Epidermal melanocyte (primary cell): ENCODE data around the gene ZNF26.
"Not testable (repeated sequence)": the region's sequence is repeated elsewhere in the genome, so short reads cannot be mapped to it uniquely, and the experiment has no call there.

Experiments
- DNase-seq: peaks from one replicate; pipeline ENCODE4 v3.0.0; 2011; ENCODE audit warnings: low spot score; ENCODE audit not compliant: insufficient read length

The ZNF26 gene

GRCh38 chr12:132955094-132956010, 30.8 kb upstream of the ZNF26 start:
- DNase-seq = peak; percentile 42

GRCh38 chr12:132956011-132956788, 30.0 kb upstream of the ZNF26 start, which contains the start of gene ZNF605:
TSS of gene ZNF605 (minus strand) at chr12:132956306. CDS start at chr12:132945635, 10,671 bp downstream.
- DNase-seq = peak; percentile 98

GRCh38 chr12:132961790-132962189, 24.4 kb upstream of the ZNF26 start:
- not testable (repeated sequence) for DNase-seq

GRCh38 chr12:132963947-132964346, 22.2 kb upstream of the ZNF26 start:
- DNase-seq = not testable (repeated sequence)

- no peak for DNase-seq
These were observed 20.4 kb upstream of the ZNF26 start for GRCh38 chr12:132965796-132966195.

- DNase-seq = no peak
These were observed 19.3 kb upstream of the ZNF26 start for GRCh38 chr12:132966676-132967415.

GRCh38 chr12:132967736-132968135, 18.4 kb upstream of the ZNF26 start:
- no peak for DNase-seq

GRCh38 chr12:132972374-132972773, 13.8 kb upstream of the ZNF26 start:
- DNase-seq = no peak

- not testable (repeated sequence) for DNase-seq
These were observed 9.3 kb upstream of the ZNF26 start for GRCh38 chr12:132976870-132977269.

GRCh38 chr12:132986885-132987225, 688 bp downstream of the ZNF26 start:
- no peak for DNase-seq

GRCh38 chr12:132998741-132999140, 12.6 kb downstream of the ZNF26 start:
- no peak for DNase-seq

- no peak for DNase-seq
These were observed 24.6 kb downstream of the ZNF26 start for GRCh38 chr12:133010657-133011297.

- no peak for DNase-seq
These were observed 37.4 kb downstream of the ZNF26 start for GRCh38 chr12:133023566-133023965.

GRCh38 chr12:133026996-133027395, 40.8 kb downstream of the ZNF26 start:
- no peak for DNase-seq

- peak; percentile 60 for DNase-seq
These were observed 51.2 kb downstream of the ZNF26 start, which contains the start of gene ZNF84 for GRCh38 chr12:133037207-133038005. TSS of gene ZNF84 (plus strand) at chr12:133037509. CDS start at chr12:133041468, 3,959 bp downstream.

GRCh38 chr12:133038118-133038709, 52.0 kb downstream of the ZNF26 start:
- no peak for DNase-seq

GRCh38 chr12:133046698-133047097, 60.5 kb downstream of the ZNF26 start:
- DNase-seq = no peak

- no peak for DNase-seq
These were observed 71.3 kb downstream of the ZNF26 start for GRCh38 chr12:133057446-133057845.

GRCh38 chr12:133058203-133059113, 72.3 kb downstream of the ZNF26 start:
- DNase-seq = no peak
